Retinal pigment epithelial cell (primary cell): ENCODE results near the gene RSRP1.
"Not testable (repeated sequence)": the region's sequence is repeated elsewhere in the genome, so short reads cannot be mapped to it uniquely, and the experiment has no call there.

ENCODE experiments used
- DNase-seq: peaks from one replicate; pipeline ENCODE4 v3.0.0-alpha.2; 2010; ENCODE audit warnings: low read depth
- H3K4me3 ChIP-seq: 2 replicates; pipeline ENCODE4 v1.5.1; 2011; ENCODE audit warnings: mild to moderate bottlenecking, low read length, control low read depth, moderate library complexity
- TF ChIP-seq, protein P1 (sequence below): conservative IDR thresholded peaks from 2 replicates; pipeline ENCODE4 v1.5.1; 2011; ENCODE audit warnings: low read depth, low read length, control low read depth, inconsistent platforms

RSRP1 gene

DNA sequence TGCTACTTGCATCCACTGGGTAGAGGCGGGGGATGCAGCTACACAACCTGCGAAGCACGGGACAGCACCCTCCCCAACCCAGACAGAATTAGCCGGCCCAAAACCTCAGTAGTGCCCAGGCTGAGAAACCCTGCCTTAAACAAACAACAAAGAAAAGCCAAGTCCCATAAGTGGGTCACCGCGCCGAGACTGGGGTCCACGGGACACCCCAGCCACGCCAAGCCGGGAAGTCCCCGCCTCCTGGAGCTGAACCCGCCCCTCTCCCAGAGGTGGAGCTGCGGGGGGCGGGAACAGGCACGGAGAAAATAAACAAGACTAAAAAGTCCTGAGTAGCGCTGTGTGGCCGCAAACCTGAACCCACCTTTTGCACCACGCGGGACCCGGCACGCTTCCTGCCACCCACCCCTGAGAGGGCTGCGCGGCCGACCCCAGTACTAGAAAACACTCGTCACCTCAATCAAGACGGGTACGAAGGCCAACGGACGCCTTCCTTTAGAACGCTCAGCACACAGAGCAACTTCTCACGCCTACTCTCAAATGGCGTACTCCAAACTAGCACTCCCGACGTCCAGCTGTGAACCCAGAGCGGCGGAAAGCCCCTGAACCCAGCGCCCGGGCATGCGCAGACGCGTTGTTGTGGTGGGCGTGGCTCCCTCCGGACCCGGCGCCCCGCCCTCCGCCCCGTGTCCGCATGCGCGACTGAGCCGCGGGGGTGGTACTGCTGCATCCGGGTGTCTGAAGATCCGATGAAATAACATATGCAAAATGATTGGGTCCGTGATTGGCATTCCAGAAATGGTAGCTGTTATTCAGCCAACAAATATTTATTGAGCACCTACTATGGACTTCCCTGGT, 20.3 kb upstream of the RSRP1 start:
- peak overlapping the region; percentile 56 for H3K4me3 ChIP-seq
- DNase-seq = not testable (repeated sequence)

- DNase-seq = not testable (repeated sequence)
- H3K4me3 ChIP-seq = peak overlapping the region; percentile 50
Measured at GRCh38 chr1:25266554-25267287, 19.5 kb upstream of the RSRP1 start.

- not testable (repeated sequence) for DNase-seq, H3K4me3 ChIP-seq
Measured at GRCh38 chr1:25260336-25260735, 13.1 kb upstream of the RSRP1 start.

DNA sequence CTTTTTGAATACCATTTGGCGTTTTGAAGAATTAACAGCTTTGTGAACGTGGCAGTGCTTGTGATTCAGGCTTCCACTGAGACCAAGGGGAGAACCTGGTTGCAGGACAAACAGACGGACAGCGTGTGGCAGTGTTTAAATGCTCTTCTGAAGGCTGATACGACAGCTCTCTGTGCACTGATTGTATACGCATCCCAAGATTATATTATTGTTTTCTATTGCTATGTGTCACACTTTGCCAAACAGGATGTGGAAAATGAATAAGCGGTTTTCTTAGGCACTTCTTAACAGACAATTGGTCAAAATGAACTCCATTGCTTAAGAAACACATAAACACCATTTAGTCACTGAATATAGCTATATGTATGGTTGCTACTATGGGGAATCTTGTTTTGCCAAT, 12.6 kb upstream of the RSRP1 start:
- DNase-seq, H3K4me3 ChIP-seq: not testable (repeated sequence)
- TF ChIP-seq, protein P1, sequence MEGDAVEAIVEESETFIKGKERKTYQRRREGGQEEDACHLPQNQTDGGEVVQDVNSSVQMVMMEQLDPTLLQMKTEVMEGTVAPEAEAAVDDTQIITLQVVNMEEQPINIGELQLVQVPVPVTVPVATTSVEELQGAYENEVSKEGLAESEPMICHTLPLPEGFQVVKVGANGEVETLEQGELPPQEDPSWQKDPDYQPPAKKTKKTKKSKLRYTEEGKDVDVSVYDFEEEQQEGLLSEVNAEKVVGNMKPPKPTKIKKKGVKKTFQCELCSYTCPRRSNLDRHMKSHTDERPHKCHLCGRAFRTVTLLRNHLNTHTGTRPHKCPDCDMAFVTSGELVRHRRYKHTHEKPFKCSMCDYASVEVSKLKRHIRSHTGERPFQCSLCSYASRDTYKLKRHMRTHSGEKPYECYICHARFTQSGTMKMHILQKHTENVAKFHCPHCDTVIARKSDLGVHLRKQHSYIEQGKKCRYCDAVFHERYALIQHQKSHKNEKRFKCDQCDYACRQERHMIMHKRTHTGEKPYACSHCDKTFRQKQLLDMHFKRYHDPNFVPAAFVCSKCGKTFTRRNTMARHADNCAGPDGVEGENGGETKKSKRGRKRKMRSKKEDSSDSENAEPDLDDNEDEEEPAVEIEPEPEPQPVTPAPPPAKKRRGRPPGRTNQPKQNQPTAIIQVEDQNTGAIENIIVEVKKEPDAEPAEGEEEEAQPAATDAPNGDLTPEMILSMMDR = peak; percentile 31

DNA sequence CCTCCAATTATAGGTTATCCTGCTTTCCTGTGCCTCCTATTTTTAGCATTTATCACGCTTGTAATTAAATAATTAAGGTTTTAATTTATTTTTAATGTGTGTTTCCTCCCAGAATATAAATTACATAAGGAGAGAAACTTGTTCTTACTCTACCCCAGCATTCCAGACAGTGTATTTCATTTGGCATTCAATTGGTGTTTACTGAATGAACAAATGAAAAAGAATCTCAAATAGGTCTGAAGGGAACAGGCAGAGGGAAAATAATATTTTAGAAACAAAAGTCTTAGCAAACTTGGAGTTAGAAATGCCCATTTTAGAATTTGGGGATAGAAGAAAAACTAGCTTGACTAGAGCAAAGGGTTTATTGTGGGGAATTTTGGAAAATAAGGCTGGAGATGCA, 9.9 kb upstream of the RSRP1 start:
- DNase-seq = no peak
- TF ChIP-seq, protein P1 = no peak
- H3K4me3 ChIP-seq = no peak overlapping the region

DNA sequence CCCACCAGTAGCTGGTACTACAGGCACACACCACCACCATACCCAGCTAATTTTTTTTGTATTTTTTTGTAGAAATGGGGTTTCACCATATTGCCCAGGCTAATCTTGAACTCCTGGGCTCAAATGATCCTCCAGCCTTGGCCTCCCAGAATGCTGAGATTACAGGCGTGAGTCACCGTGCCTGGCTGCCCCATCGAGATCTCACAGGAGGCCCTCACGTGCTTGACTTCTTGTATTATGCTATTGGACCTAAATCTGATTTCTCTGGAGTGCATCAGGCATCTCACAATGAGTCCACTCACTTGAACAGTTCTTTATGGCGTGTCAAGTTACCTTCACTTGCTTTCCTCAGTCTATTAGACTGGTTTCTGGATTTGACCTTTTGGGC, 9.3 kb upstream of the RSRP1 start:
- TF ChIP-seq, protein P1 = no peak
- H3K4me3 ChIP-seq = no peak overlapping the region
- no peak for DNase-seq

- no peak overlapping the region for H3K4me3 ChIP-seq
- TF ChIP-seq, protein P1 = no peak
- DNase-seq = no peak
Measured at GRCh38 chr1:25255706-25256577, 8.7 kb upstream of the RSRP1 start.

DNA sequence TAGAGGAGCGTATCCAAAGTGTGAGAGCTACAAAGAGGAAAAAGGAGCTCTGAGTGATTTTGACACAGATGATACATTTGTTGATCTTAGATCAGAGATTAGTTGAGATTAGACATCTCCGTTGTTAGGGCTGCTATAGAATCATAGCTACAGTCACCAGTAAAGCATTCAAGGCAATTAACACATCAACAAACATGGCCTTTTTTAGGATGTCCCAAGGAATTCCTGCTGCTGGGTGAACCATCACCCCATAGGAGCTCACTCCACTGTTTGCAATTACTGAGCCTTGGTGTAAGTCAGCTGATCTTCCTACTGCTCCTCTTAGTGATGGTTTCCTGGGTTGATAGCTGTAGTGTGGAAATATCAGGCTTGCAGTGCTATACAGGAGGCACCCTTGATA, 6.7 kb upstream of the RSRP1 start:
- TF ChIP-seq, protein P1 = no peak
- no peak for DNase-seq
- no peak overlapping the region for H3K4me3 ChIP-seq
